HG03060 (cell line): ENCODE results near the gene PARD3B.

Source experiments
- ATAC-seq: cut with Tn5 transposase; IDR thresholded peaks from one replicate; pipeline ENCODE4 v1.9.1; 2021; ENCODE audit warnings: low read depth, moderate number of reproducible peaks; ENCODE audit not compliant: unreplicated experiment

Gene PARD3B

DNA sequence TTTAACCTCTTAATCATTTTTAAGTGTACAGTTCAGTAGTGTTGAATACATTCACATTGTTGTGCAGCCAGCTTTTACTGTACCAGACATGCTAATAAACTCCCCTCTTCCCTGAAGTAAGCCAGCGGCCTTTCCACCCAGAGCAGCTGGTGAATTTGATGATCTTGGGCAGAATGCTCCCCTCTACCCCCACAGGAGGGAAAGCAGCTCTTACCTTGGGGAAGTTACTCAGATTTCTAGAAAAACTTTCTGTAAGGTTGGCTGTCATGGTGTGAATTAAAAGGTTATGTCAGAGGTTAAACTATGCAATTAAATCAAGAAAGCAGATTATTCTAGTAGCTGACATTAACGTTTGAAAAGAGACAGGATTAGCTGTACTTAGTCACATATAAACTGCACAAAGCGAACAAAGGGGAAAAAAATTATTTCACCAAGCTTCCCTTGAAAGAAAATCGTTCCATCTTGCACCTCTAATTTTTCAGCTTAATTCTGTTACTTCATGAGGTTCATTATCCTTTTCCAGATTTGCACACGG is 738.5 kb downstream of the PARD3B start:
- no peak for ATAC-seq

DNA sequence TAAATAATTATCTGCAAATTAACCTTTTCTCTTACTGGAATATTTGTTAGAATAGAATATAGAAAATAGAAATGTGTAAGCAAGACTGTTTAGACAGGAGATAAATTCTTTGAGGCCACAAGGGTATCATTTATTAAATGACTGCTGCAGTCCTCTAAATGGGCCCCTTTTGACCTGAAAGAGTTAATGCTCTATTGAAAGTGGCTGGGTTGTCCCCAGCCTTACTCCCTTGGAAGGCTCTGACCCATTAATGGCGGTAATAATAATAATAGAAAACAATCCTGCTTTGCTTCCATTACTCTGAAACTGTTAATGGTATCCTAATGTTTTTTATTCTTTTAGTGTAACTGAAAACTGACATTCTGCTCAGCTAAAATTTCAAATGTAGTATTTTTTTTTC is 739.1 kb downstream of the PARD3B start:
- no peak for ATAC-seq

- no peak for ATAC-seq
Measured at GRCh38 chr2:205287316-205287715, 742.0 kb downstream of the PARD3B start.

DNA sequence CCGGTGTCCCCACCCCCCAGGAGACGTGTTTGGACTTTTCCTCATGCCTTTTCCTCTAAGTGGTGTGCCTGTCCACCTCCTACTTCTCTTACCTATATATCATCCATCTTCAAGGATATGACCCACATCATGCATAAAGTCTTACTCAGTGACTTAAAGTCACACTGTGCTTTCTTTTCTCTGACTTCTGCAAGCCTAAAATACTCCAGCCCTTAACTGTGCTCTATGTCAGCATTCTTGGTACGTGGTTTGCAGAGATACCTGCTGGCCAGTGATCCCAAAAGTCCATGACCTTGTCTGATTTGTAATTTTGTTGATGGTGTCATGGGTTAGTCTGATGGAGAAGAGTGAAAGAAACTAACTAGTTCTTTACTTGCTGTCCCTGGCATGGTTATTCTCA is 743.4 kb downstream of the PARD3B start:
- ATAC-seq = no peak

DNA sequence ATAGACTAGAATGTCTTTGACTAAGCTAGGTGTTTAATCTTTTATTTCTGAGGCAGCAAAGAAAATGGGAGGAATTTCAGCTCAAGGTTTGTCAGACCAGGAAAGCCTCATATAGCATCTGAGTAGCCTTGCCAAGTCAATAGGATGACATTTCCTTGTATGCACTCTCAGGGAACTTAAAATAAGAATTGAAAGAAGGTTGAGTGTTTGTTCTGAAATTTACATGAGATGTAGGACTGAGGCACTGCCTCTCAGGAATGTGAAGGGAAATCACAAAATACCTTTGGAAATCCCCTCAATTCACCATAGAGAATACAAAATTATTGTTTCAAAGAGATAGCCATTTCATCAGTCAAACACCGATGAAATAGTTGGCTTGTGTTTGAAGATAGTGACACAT is 745.0 kb downstream of the PARD3B start:
- no peak for ATAC-seq

- ATAC-seq = no peak
Measured at GRCh38 chr2:205292665-205293295, 747.5 kb downstream of the PARD3B start.

GRCh38 chr2:205293559-205293958 is 748.3 kb downstream of the PARD3B start:
- ATAC-seq = no peak

DNA sequence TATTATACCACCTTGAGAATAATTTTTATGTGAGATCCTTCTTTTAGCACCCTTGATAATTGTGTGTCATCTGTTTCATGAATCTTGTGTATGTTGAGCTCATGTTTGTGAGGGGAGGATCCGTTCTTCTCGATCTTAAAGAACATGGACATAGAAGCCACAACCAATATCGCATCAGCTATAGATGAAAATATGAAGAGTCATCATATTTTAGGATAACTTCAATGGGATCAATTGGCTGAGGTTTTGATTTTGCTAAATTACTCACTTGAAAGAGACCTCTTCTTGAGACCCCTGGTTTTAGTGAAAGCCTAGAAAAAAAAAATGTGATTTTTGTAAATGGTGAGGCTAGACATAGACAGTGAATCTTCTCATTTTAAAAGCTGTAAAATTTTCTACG is 751.7 kb downstream of the PARD3B start:
- no peak for ATAC-seq

DNA sequence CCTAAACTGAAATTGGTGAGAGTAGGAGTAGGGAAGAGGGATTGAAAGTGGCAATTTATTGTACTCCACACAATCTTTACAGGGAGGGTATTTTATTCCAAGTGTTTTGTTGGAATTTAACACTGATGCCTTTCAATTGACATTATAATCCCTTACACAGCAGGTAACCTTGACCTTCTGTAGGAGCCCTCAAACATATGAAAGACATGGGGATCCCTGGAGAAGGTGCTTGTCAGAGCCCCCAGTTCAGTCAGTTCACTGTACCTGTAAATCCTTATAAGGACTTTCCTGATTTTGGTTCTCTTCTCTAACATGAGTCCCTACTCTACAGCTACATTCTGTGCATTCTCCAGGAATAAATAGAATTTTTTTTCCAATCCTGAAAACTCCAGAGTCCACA is 752.1 kb downstream of the PARD3B start:
- ATAC-seq = no peak

- no peak for ATAC-seq
Measured at GRCh38 chr2:205297846-205298245, 752.6 kb downstream of the PARD3B start.

- ATAC-seq = no peak
Measured at GRCh38 chr2:205311201-205311600, 765.9 kb downstream of the PARD3B start.

DNA sequence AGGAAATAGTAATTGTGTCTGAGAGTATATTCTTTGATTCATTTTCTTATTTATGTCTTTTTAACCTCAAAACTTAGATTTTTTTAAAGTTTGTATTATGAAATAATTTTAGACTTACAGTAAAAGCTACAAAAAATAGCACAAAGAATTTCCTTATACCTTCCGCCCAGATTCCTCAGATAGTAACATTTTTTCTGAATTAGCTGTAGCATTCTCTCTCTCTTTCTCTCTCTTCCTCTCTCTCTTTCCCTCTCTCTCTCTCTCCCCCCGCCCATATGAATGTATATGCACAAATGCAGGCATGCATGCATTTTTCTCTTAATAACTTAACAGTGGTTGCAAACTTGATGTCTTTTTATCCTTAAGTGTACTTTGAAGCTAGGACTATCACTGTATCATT is 776.0 kb downstream of the PARD3B start:
- no peak for ATAC-seq

DNA sequence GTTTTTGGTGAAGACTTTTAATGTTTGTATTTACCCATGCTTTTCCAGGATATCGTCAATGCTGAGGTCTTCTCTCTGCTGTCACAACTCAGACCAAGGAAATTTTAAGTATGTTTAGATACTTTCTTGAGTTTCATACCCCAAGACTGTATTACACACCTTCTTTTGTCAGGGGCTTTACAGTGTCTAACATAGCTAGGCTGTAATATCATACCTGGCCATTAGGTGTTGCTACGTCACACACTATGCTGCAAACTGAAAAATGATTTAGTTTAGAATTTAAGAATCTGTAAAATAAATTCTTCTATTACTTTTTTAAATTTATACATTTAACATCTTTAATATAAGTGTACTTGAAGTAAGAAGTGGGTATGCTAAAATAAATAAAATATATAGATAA is 778.7 kb downstream of the PARD3B start:
- peak; percentile 24 for ATAC-seq

- ATAC-seq = peak; percentile 57
Measured at GRCh38 chr2:205324355-205324754, 779.1 kb downstream of the PARD3B start.

DNA sequence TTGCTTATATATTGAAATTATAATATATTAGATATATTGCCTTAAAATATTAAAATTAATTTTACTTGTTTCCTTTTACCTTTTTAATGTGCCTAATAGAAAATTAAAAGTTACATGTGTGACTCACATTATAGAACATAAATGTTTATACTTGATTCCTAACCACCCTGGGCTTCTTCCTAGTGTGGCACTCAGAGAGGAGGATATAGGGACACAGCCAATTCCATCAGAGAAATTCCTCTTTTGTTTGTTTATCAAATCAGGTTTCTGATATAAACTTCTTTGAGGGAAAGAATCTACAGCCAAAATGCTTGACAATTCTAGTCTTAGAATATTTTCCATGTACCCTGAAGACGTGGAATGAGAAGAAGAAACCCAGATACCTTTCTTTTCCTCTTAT is 788.1 kb downstream of the PARD3B start:
- no peak for ATAC-seq

GRCh38 chr2:205337274-205337673 is 792.0 kb downstream of the PARD3B start:
- no peak for ATAC-seq

DNA sequence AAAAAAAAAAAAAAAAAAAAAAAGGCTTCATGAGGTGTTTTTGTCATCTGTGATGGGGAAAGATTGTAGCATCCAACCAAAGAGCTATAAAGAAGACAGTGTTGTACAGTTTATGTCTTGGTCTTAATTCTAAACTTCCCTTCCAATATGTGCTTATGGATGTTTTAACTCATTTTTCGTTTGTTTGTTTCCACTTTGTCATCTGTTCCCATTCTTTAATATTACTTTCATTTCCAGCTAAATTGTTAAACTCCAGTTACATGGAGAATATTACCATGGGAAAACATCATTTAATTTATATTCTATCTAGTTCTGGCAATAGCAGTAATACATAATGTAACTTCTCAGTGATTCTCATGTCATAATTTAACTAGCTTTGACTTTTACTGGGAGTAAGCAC is 792.9 kb downstream of the PARD3B start:
- ATAC-seq = no peak

- no peak for ATAC-seq
Measured at GRCh38 chr2:205343103-205343502, 797.8 kb downstream of the PARD3B start.

GRCh38 chr2:205346649-205347048 is 801.4 kb downstream of the PARD3B start:
- ATAC-seq = no peak

DNA sequence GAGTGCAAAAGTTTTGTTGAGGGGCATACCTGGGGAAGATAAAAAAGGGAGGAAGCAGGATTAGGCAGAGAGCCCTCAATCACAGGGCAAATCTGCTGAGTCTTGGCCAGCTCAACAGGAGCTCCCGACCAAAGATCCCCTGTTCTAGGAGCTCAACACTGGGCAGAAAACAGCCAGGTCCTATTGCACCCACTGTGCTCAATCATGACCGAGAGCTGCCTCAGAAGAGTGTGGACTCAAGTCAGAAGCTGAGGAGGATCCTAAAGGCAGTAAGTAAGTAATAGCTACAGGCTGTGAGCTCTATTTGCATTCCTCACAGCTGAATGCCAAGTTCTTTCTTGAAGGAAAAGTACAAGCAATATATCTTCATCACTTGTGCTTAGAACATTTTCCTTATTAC is 802.6 kb downstream of the PARD3B start:
- ATAC-seq = no peak

DNA sequence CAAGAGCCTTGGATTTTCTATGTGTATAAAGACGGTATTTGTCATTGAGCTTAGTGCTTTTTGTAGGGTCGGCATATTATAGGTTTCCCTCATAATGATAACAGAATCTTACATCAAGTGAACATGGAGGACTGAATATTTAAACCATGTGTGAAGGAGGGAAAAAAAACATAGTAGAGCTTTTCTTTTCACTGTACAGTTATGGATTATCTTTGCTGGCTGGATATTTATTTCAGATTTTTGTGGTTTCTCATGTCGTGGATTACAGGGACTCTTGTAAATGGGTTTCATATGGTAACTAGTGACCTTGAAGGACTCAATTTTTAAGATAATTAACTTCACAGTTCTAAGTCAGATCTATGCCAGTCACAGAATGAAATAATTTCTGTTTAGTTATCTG is 806.8 kb downstream of the PARD3B start:
- no peak for ATAC-seq

- no peak for ATAC-seq
Measured at GRCh38 chr2:205352593-205352992, 807.3 kb downstream of the PARD3B start.

- ATAC-seq = no peak
Measured at GRCh38 chr2:205357732-205358131, 812.5 kb downstream of the PARD3B start.
